IMR-90 (cell line): ENCODE data around the gene FRK. TPM values are rescaled to one million over a fixed set of nuclear protein-coding genes. Genes with fewer than 3 reads are reported as not detected.
"Not testable (repeated sequence)": the region's sequence is repeated elsewhere in the genome, so short reads cannot be mapped to it uniquely, and the experiment has no call there.

Source experiments
- ATAC-seq: fragments of 200-7000 bp; cut with Tn5 transposase; 2 replicates; pipeline ENCODE4 v1.9.1; 2020; ENCODE audit warnings: low read depth, mild to moderate bottlenecking, moderate library complexity
- BruUV-seq: library from RNA; stranded (reverse); fragments of 400-500 nt; replicated peaks from 2 replicates; lab custom pipeline; 2021; lab: Mats Ljungman, UMichigan
- CTCF ChIA-PET: fragments of 300-600 bp; formaldehyde crosslinking; extraction: SDS; loops from one replicate; lab custom pipeline; 2021; ENCODE audit warnings: antibody characterized with exemption; lab: Yijun Ruan, JAX
- POLR2A ChIA-PET: fragments of 300-600 bp; sonication (Branson Sonifier 250); formaldehyde crosslinking; loops from one replicate; lab custom pipeline; 2022; ENCODE audit warnings: antibody characterized with exemption; ENCODE audit not compliant: unreplicated experiment; lab: Charles Lee
- DNase-seq: peaks from one replicate; pipeline ENCODE4 v3.0.0; 2013
- H2AFZ ChIP-seq: replicated peaks from 2 replicates; pipeline ENCODE3; 2013; ENCODE audit warnings: low read length, mild to moderate bottlenecking; ENCODE audit not compliant: poor library complexity
- H2AK5ac ChIP-seq: 2 replicates; pipeline ENCODE4 v1.6.1; 2013; ENCODE audit warnings: low read depth, low read length, inconsistent platforms
- H2AK9ac ChIP-seq: replicated peaks from 2 replicates; pipeline ENCODE3; 2013; ENCODE audit warnings: mild to moderate bottlenecking, low read depth, low read length, moderate library complexity; ENCODE audit not compliant: poor library complexity
- H2BK120ac ChIP-seq: 2 replicates; pipeline ENCODE4 v1.6.1; 2013; ENCODE audit warnings: low read depth, low read length, inconsistent platforms
- H2BK15ac ChIP-seq: 3 replicates; pipeline ENCODE4 v1.6.1; 2013; ENCODE audit warnings: low read depth, low read length, inconsistent platforms
- H2BK20ac ChIP-seq: 2 replicates; pipeline ENCODE4 v1.6.1; 2013; ENCODE audit warnings: low read depth, mild to moderate bottlenecking, inconsistent platforms, low read length, moderate library complexity
- H2BK5ac ChIP-seq: 2 replicates; pipeline ENCODE4 v1.6.1; 2013; ENCODE audit warnings: mild to moderate bottlenecking, low read depth, low read length, inconsistent platforms; ENCODE audit not compliant: poor library complexity, severe bottlenecking
- H3K14ac ChIP-seq: replicated peaks from 2 replicates; pipeline ENCODE4 v1.6.1; 2013; ENCODE audit warnings: low read depth, low read length, inconsistent platforms
- H3K18ac ChIP-seq: 2 replicates; pipeline ENCODE4 v1.6.1; 2013; ENCODE audit warnings: low read depth, low read length, control low read depth
- H3K23ac ChIP-seq: 2 replicates; pipeline ENCODE4 v1.6.1; 2013; ENCODE audit warnings: low read depth, low read length, inconsistent platforms
- H3K27ac ChIP-seq: 2 replicates; pipeline ENCODE4 v1.5.1; 2013; ENCODE audit warnings: mild to moderate bottlenecking, control low read depth, low read length; ENCODE audit not compliant: insufficient read depth
- H3K27me3 ChIP-seq: 2 replicates; pipeline ENCODE4 v1.6.1; 2013; ENCODE audit warnings: low read length; ENCODE audit not compliant: control insufficient read depth, insufficient read depth
- H3K36me3 ChIP-seq: 2 replicates; pipeline ENCODE4 v1.6.1; 2013; ENCODE audit warnings: low read length, mixed read lengths; ENCODE audit not compliant: control insufficient read depth, insufficient read depth
- H3K4ac ChIP-seq: 2 replicates; pipeline ENCODE4 v1.6.1; 2013; ENCODE audit warnings: low read depth, low read length, inconsistent platforms
- H3K4me1 ChIP-seq: 2 replicates; pipeline ENCODE4 v1.6.1; 2013; ENCODE audit warnings: low read length, mixed read lengths; ENCODE audit not compliant: control insufficient read depth, insufficient read depth
- H3K4me2 ChIP-seq: 2 replicates; pipeline ENCODE4 v1.6.1; 2013; ENCODE audit warnings: low read depth, mild to moderate bottlenecking, control low read depth, low read length, moderate library complexity
- H3K4me3 ChIP-seq: 2 replicates; pipeline ENCODE4 v1.5.1; 2013; ENCODE audit warnings: low read depth, mild to moderate bottlenecking, control low read depth, low read length, moderate library complexity; ENCODE audit not compliant: insufficient read depth
- H3K56ac ChIP-seq: 2 replicates; pipeline ENCODE4 v1.6.1; 2013; ENCODE audit warnings: low read length, inconsistent platforms; ENCODE audit not compliant: insufficient read depth; ENCODE audit errors: extremely low read depth
- H3K79me1 ChIP-seq, 2 experiments: 2 replicates each; pipeline ENCODE4 v1.6.1; 2013; ENCODE audit warnings: low read length in 2 of 2, inconsistent platforms in 1 of 2, low read depth in 1 of 2
- H3K9ac ChIP-seq: 2 replicates; pipeline ENCODE4 v1.6.1; 2013; ENCODE audit warnings: low read depth, low read length, control low read depth
- H3K9me1 ChIP-seq: 2 replicates; pipeline ENCODE4 v1.6.1; 2013; ENCODE audit warnings: low read length, inconsistent platforms; ENCODE audit not compliant: insufficient read depth
- H3K9me3 ChIP-seq: 2 replicates; pipeline ENCODE4 v1.6.1; 2013; ENCODE audit warnings: low read length; ENCODE audit not compliant: control insufficient read depth, insufficient read depth
- H4K20me1 ChIP-seq: 2 replicates; pipeline ENCODE4 v1.6.1; 2013; ENCODE audit warnings: low read length, inconsistent platforms; ENCODE audit not compliant: insufficient read depth
- H4K5ac ChIP-seq: 2 replicates; pipeline ENCODE4 v1.6.1; 2013; ENCODE audit warnings: mild to moderate bottlenecking, low read depth, low read length, control low read depth
- H4K8ac ChIP-seq, 2 experiments: 2 replicates each; pipeline ENCODE4 v1.6.1; 2013; ENCODE audit warnings: low read depth in 2 of 2, low read length in 2 of 2, control low read depth in 1 of 2, inconsistent platforms in 1 of 2
- H4K91ac ChIP-seq: 2 replicates; pipeline ENCODE4 v1.6.1; 2013; ENCODE audit warnings: low read depth, low read length, inconsistent platforms; ENCODE audit not compliant: insufficient read depth
- MAFK ChIP-seq: IDR thresholded peaks from 2 replicates; pipeline ENCODE4 v1.6.1; 2012; ENCODE audit warnings: low read depth, low read length, improper control_type of control experiment
- POLR2A ChIP-seq: IDR thresholded peaks from 2 replicates; pipeline ENCODE4 v1.6.1; 2012; ENCODE audit warnings: mild to moderate bottlenecking, low read depth, low read length
- WGBS, 2 experiments: methylation state at CpG; one replicate each; pipeline versions ENCODE4 v1.1.5 to v1.1.7; 2013; ENCODE audit warnings: missing lambda C conversion rate in 2 of 2; ENCODE audit not compliant: insufficient read length in 1 of 2; ENCODE audit errors: extremely low coverage in 2 of 2; 5-methylcytosine and 5-hydroxymethylcytosine counted together
- dilution Hi-C: fragments of 300-500 bp; cut with HindIII; formaldehyde crosslinking; loops from one replicate; pipeline ENCODE4 v1.14.3; 2018; ENCODE audit warnings: low sequenced_read_pairs; ENCODE audit not compliant: unreplicated experiment
- in situ Hi-C: fragments of 300-500 bp; cut with MboI; formaldehyde crosslinking; loops from 3 replicates; pipeline ENCODE4 v1.14.3; 2019; ENCODE audit warnings: low sequenced_read_pairs, inconsistent platforms, mixed read lengths
- intact Hi-C: fragments of 100-400 bp; cut with micrococcal nuclease; formaldehyde crosslinking; loops from 2 replicates; pipeline ENCODE4 v1.10.0; 2022
- polyA plus RNA-seq, 3 experiments: library from polyadenylated mRNA; depleted of rRNA; stranded (reverse); fragments of >200 nt; gene quantifications; 2 replicates each; pipeline ENCODE4 v1.2.3, GENCODE V29; 2012; ENCODE audit warnings: low replicate concordance in 1 of 3
- total RNA-seq: library from RNA; depleted of rRNA; stranded (reverse); fragments of >200 nt; gene quantifications from 2 replicates; pipeline ENCODE4 v1.2.3, GENCODE V29; 2012

FRK gene
- total and polyA plus RNA-seq, 2 of the 4 experiments (the other 2 are of a cell fraction): under 0.01 to 0.02 TPM

GRCh38 chr6:116046737-116047136, 14.0 kb downstream of the FRK start:
- Histone ChIP-seq H4K5ac (no peak overlapping the region), H4K20me1 (no peaks in the 10 kb centered on the region), H3K14ac (no peak overlapping the region), H3K4me3 (no peak overlapping the region), H3K4me1 (no peaks in the 10 kb centered on the region; the same call in 1 of the 2 replicates), H3K56ac (no peak overlapping the region), H3K4me2 (no peak overlapping the region), H3K27me3 (no peaks in the 10 kb centered on the region), H2BK5ac (no peak overlapping the region), H2BK15ac (no peak overlapping the region), H2AK9ac (no peak overlapping the region), H3K36me3 (no peaks in the 10 kb centered on the region), H4K91ac (no peak overlapping the region), H2BK120ac (no peak overlapping the region), H3K27ac (no peak overlapping the region), H3K79me1 (no peaks in the 10 kb centered on the region), H3K9ac (no peak overlapping the region), H2AK5ac (no peak overlapping the region), H3K4ac (no peak overlapping the region), H3K9me3 (no peaks in the 10 kb centered on the region), H3K9me1 (no peaks in the 10 kb centered on the region), H4K8ac (no peak overlapping the region), H3K23ac (no peak overlapping the region), H2BK20ac (no peak overlapping the region), H2AFZ (no peak overlapping the region), H3K18ac (no peak overlapping the region)
- no TSS peak for BruUV-seq
- dilution Hi-C loops: no loop called here
- no peak for DNase-seq
- ATAC-seq: no peak
- ChIA-PET POLR2A (interaction anchor here (0.7 kb wide), 1 partner anchor 9 kb away, joined by 3 read pairs; no protein-coding TSS in a partner anchor), CTCF (no interaction called here)
- no CpG with 5 or more reads among the region's 1 CpG for WGBS, 2 experiments
- no peak for TF ChIP-seq POLR2A
- TF ChIP-seq MAFK: peak; percentile 91
- in situ Hi-C loops: no loop called here
- intact Hi-C loops: no loop called here

- CTCF ChIA-PET, H3K4me3 ChIP-seq, H2AK5ac ChIP-seq, H3K36me3 ChIP-seq, H2BK5ac ChIP-seq, H2BK120ac ChIP-seq, H4K20me1 ChIP-seq, H3K27me3 ChIP-seq, H3K79me1 ChIP-seq, H3K27ac ChIP-seq, H4K8ac ChIP-seq, H2AK9ac ChIP-seq, dilution Hi-C loops, in situ Hi-C loops, ATAC-seq, H3K23ac ChIP-seq, H3K9ac ChIP-seq, H2BK15ac ChIP-seq, BruUV-seq, H3K18ac ChIP-seq, H4K5ac ChIP-seq, H3K4me2 ChIP-seq, H3K56ac ChIP-seq, H3K14ac ChIP-seq, H4K91ac ChIP-seq, POLR2A ChIA-PET, H3K4me1 ChIP-seq, H2BK20ac ChIP-seq, H3K4ac ChIP-seq, H3K9me3 ChIP-seq, intact Hi-C loops, H3K9me1 ChIP-seq, DNase-seq, H2AFZ ChIP-seq: not testable (repeated sequence)
Observed at GRCh38 chr6:116046272-116046671, 14.4 kb downstream of the FRK start.
